GM19025 (cell line): ENCODE measurements around the gene IZUMO4.
"Not testable (repeated sequence)": the region's sequence is repeated elsewhere in the genome, so short reads cannot be mapped to it uniquely, and the experiment has no call there.

Experiments used
- ATAC-seq: cut with Tn5 transposase; IDR thresholded peaks from one replicate; pipeline ENCODE4 v1.9.1; 2021; ENCODE audit warnings: mild to moderate bottlenecking, low read depth, moderate library complexity; ENCODE audit not compliant: unreplicated experiment

The IZUMO4 gene

GRCh38 chr19:2080336-2080988 lies 16.3 kb upstream of the IZUMO4 start:
- no peak for ATAC-seq

GRCh38 chr19:2081873-2082810 lies 14.6 kb upstream of the IZUMO4 start:
- ATAC-seq, result no peak

GRCh38 chr19:2083174-2083854 lies 13.4 kb upstream of the IZUMO4 start:
- ATAC-seq, result no peak

GRCh38 chr19:2084993-2085720 lies 11.6 kb upstream of the IZUMO4 start:
- ATAC-seq, result no peak

GRCh38 chr19:2086695-2087620 lies 9.8 kb upstream of the IZUMO4 start:
- ATAC-seq, result not testable (repeated sequence)

- no peak for ATAC-seq
Observed at GRCh38 chr19:2087621-2088100, 9.1 kb upstream of the IZUMO4 start.

GRCh38 chr19:2089001-2089711 lies 7.6 kb upstream of the IZUMO4 start:
- no peak for ATAC-seq

- ATAC-seq, result no peak
Observed at GRCh38 chr19:2089727-2090053, 7.0 kb upstream of the IZUMO4 start.

- ATAC-seq, result not testable (repeated sequence)
Observed at GRCh38 chr19:2091926-2092525, 4.7 kb upstream of the IZUMO4 start.

GRCh38 chr19:2096034-2096479 lies 658 bp upstream of the IZUMO4 start, which contains the start of gene MOB3A:
Gene MOB3A, minus strand, starts transcription at chr19:2096326. Its CDS starts 17,766 bp downstream, at chr19:2078560.
- ATAC-seq, result peak; percentile 37

GRCh38 chr19:2097203-2097885 lies 629 bp downstream of the IZUMO4 start:
- no peak for ATAC-seq

- no peak for ATAC-seq
Observed at GRCh38 chr19:2097886-2098327, 1.2 kb downstream of the IZUMO4 start.

- ATAC-seq, result no peak
Observed at GRCh38 chr19:2099054-2099501, 2.4 kb downstream of the IZUMO4 start.

GRCh38 chr19:2099937-2100718 lies 3.4 kb downstream of the IZUMO4 start:
- no peak for ATAC-seq

- ATAC-seq, result no peak
Observed at GRCh38 chr19:2100719-2101061, 4.0 kb downstream of the IZUMO4 start.

GRCh38 chr19:2101417-2102335 lies 5.0 kb downstream of the IZUMO4 start:
- ATAC-seq, result no peak
